ENCODE measurements around the gene STON1.
"Not testable (repeated sequence)": the region's sequence is repeated elsewhere in the genome, so short reads cannot be mapped to it uniquely, and the experiment has no call there.

Gene STON1

GRCh38 chr2:48541666-48542389 is 11.9 kb downstream of the STON1 start:
- Histone ChIP-seq H3K9ac (ENCODE audit: low read length in 5 of 5) (no peak overlapping the region), H3K27me3 (ENCODE audit: control insufficient read depth in 5 of 5, insufficient read depth in 4 of 5, low read length in 5 of 5) (no peaks in the 10 kb centered on the region), H3K9me3 (ENCODE audit: control insufficient read depth in 5 of 5, low read length in 5 of 5) (no peaks in the 10 kb centered on the region), H3K4me3 (ENCODE audit: low read depth in 1 of 5, low read length in 5 of 5) (no peak overlapping the region), H3K4me1 (ENCODE audit: control insufficient read depth in 5 of 5, insufficient read depth in 5 of 5, low read length in 5 of 5) (peaks cover 0 to 5% (median 4%) of the 10 kb centered on the region in 5 donors), H3K36me3 (ENCODE audit: control insufficient read depth in 5 of 5, insufficient read depth in 5 of 5, low read length in 5 of 5) (peaks cover 0 to 3% (median 0%) of the 10 kb centered on the region in 5 donors), H3K27ac (ENCODE audit: low read depth, low read length) (no peak overlapping the region)

- Histone ChIP-seq H3K4me3 (ENCODE audit: low read depth in 1 of 5, low read length in 5 of 5) (no peak overlapping the region), H3K4me1 (ENCODE audit: control insufficient read depth in 5 of 5, insufficient read depth in 5 of 5, low read length in 5 of 5) (peaks cover 0 to 12% (median 5%) of the 10 kb centered on the region in 5 donors), H3K27me3 (ENCODE audit: control insufficient read depth in 5 of 5, insufficient read depth in 4 of 5, low read length in 5 of 5) (no peaks in the 10 kb centered on the region), H3K9me3 (ENCODE audit: control insufficient read depth in 5 of 5, low read length in 5 of 5) (no peaks in the 10 kb centered on the region), H3K9ac (ENCODE audit: low read length in 5 of 5) (no peak overlapping the region), H3K36me3 (ENCODE audit: control insufficient read depth in 5 of 5, insufficient read depth in 5 of 5, low read length in 5 of 5) (peaks cover 0 to 3% (median 0%) of the 10 kb centered on the region in 5 donors), H3K27ac (ENCODE audit: low read depth, low read length) (no peak overlapping the region)
Observed at GRCh38 chr2:48543895-48544294, 13.9 kb downstream of the STON1 start.

- no peak overlapping the region for H3K9ac ChIP-seq (ENCODE audit: low read length in 5 of 5)
- H3K9me3 ChIP-seq (ENCODE audit: control insufficient read depth in 5 of 5, low read length in 5 of 5): no peaks in the 10 kb centered on the region
- H3K4me1 ChIP-seq (ENCODE audit: control insufficient read depth in 5 of 5, insufficient read depth in 5 of 5, low read length in 5 of 5): peaks cover 0 to 16% (median 5%) of the 10 kb centered on the region in 5 donors
- no peaks in the 10 kb centered on the region for H3K27me3 ChIP-seq (ENCODE audit: control insufficient read depth in 5 of 5, insufficient read depth in 4 of 5, low read length in 5 of 5)
- no peak overlapping the region for H3K4me3 ChIP-seq (ENCODE audit: low read depth in 1 of 5, low read length in 5 of 5)
- peaks cover 0 to 2% (median 0%) of the 10 kb centered on the region in 5 donors for H3K36me3 ChIP-seq (ENCODE audit: control insufficient read depth in 5 of 5, insufficient read depth in 5 of 5, low read length in 5 of 5)
- H3K27ac ChIP-seq (ENCODE audit: low read depth, low read length): no peak overlapping the region
Observed at GRCh38 chr2:48545244-48545643, 15.3 kb downstream of the STON1 start.

GRCh38 chr2:48548840-48549239 is 18.9 kb downstream of the STON1 start:
- Histone ChIP-seq H3K36me3 (ENCODE audit: control insufficient read depth in 5 of 5, insufficient read depth in 5 of 5, low read length in 5 of 5) (no peaks in the 10 kb centered on the region), H3K4me3 (ENCODE audit: low read depth in 1 of 5, low read length in 5 of 5) (no peak overlapping the region), H3K27me3 (ENCODE audit: control insufficient read depth in 5 of 5, insufficient read depth in 4 of 5, low read length in 5 of 5) (no peaks in the 10 kb centered on the region), H3K9ac (ENCODE audit: low read length in 5 of 5) (no peak overlapping the region), H3K9me3 (ENCODE audit: control insufficient read depth in 5 of 5, low read length in 5 of 5) (no peaks in the 10 kb centered on the region), H3K4me1 (ENCODE audit: control insufficient read depth in 5 of 5, insufficient read depth in 5 of 5, low read length in 5 of 5) (peaks cover 2 to 11% (median 2%) of the 10 kb centered on the region in 5 donors), H3K27ac (ENCODE audit: low read depth, low read length) (no peak overlapping the region)

- Histone ChIP-seq H3K9ac (ENCODE audit: low read length in 5 of 5) (no peak overlapping the region), H3K27me3 (ENCODE audit: control insufficient read depth in 5 of 5, insufficient read depth in 4 of 5, low read length in 5 of 5) (no peaks in the 10 kb centered on the region), H3K4me1 (ENCODE audit: control insufficient read depth in 5 of 5, insufficient read depth in 5 of 5, low read length in 5 of 5) (peaks cover 0 to 11% (median 2%) of the 10 kb centered on the region in 5 donors), H3K9me3 (ENCODE audit: control insufficient read depth in 5 of 5, low read length in 5 of 5) (no peaks in the 10 kb centered on the region), H3K36me3 (ENCODE audit: control insufficient read depth in 5 of 5, insufficient read depth in 5 of 5, low read length in 5 of 5) (no peaks in the 10 kb centered on the region), H3K4me3 (ENCODE audit: low read depth in 1 of 5, low read length in 5 of 5) (no peak overlapping the region), H3K27ac (ENCODE audit: low read depth, low read length) (no peak overlapping the region)
Observed at GRCh38 chr2:48549972-48550371, 20.0 kb downstream of the STON1 start.

GRCh38 chr2:48551548-48551947 is 21.6 kb downstream of the STON1 start:
- Histone ChIP-seq H3K27me3 (ENCODE audit: control insufficient read depth in 5 of 5, insufficient read depth in 4 of 5, low read length in 5 of 5) (no peaks in the 10 kb centered on the region), H3K27ac (ENCODE audit: low read depth, low read length) (no peak overlapping the region), H3K4me1 (ENCODE audit: control insufficient read depth in 5 of 5, insufficient read depth in 5 of 5, low read length in 5 of 5) (peaks cover 0 to 11% (median 2%) of the 10 kb centered on the region in 5 donors), H3K36me3 (ENCODE audit: control insufficient read depth in 5 of 5, insufficient read depth in 5 of 5, low read length in 5 of 5) (no peaks in the 10 kb centered on the region), H3K9me3 (ENCODE audit: control insufficient read depth in 5 of 5, low read length in 5 of 5) (no peaks in the 10 kb centered on the region), H3K4me3 (ENCODE audit: low read depth in 1 of 5, low read length in 5 of 5) (no peak overlapping the region), H3K9ac (ENCODE audit: low read length in 5 of 5) (no peak overlapping the region)

GRCh38 chr2:48555071-48555470 is 25.1 kb downstream of the STON1 start:
- H3K27ac ChIP-seq (ENCODE audit: low read depth, low read length); H3K9me3 ChIP-seq (ENCODE audit: control insufficient read depth in 5 of 5, low read length in 5 of 5); H3K4me3 ChIP-seq (ENCODE audit: low read depth in 1 of 5, low read length in 5 of 5); H3K36me3 ChIP-seq (ENCODE audit: control insufficient read depth in 5 of 5, insufficient read depth in 5 of 5, low read length in 5 of 5); H3K9ac ChIP-seq (ENCODE audit: low read length in 5 of 5); H3K27me3 ChIP-seq (ENCODE audit: control insufficient read depth in 5 of 5, insufficient read depth in 4 of 5, low read length in 5 of 5); H3K4me1 ChIP-seq (ENCODE audit: control insufficient read depth in 5 of 5, insufficient read depth in 5 of 5, low read length in 5 of 5): not testable (repeated sequence)

- Histone ChIP-seq H3K27ac (ENCODE audit: low read depth, low read length) (no peak overlapping the region), H3K4me1 (ENCODE audit: control insufficient read depth in 5 of 5, insufficient read depth in 5 of 5, low read length in 5 of 5) (no peaks in the 10 kb centered on the region), H3K9ac (ENCODE audit: low read length in 5 of 5) (no peak overlapping the region)
Observed at GRCh38 chr2:48558456-48558855, 28.5 kb downstream of the STON1 start.

GRCh38 chr2:48560546-48561209 is 30.7 kb downstream of the STON1 start:
- H3K9ac ChIP-seq (ENCODE audit: low read length in 5 of 5): no peak overlapping the region
- no peaks in the 10 kb centered on the region for H3K27me3 ChIP-seq (ENCODE audit: control insufficient read depth in 5 of 5, insufficient read depth in 4 of 5, low read length in 5 of 5)
- H3K27ac ChIP-seq (ENCODE audit: low read depth, low read length): no peak overlapping the region
- no peaks in the 10 kb centered on the region for H3K36me3 ChIP-seq (ENCODE audit: control insufficient read depth in 5 of 5, insufficient read depth in 5 of 5, low read length in 5 of 5)
- no peaks in the 10 kb centered on the region for H3K4me1 ChIP-seq (ENCODE audit: control insufficient read depth in 5 of 5, insufficient read depth in 5 of 5, low read length in 5 of 5)
- H3K9me3 ChIP-seq (ENCODE audit: control insufficient read depth in 5 of 5, low read length in 5 of 5): no peaks in the 10 kb centered on the region
- no peak overlapping the region for H3K4me3 ChIP-seq (ENCODE audit: low read depth in 1 of 5, low read length in 5 of 5)

More at GRCh38 chr2:48558456-48558855, 28.5 kb downstream of the STON1 start:
- no peak overlapping the region for H3K4me3 ChIP-seq (ENCODE audit: low read depth in 1 of 5, low read length in 5 of 5)
- no peaks in the 10 kb centered on the region for H3K9me3 ChIP-seq (ENCODE audit: control insufficient read depth in 5 of 5, low read length in 5 of 5)
- H3K27me3 ChIP-seq (ENCODE audit: control insufficient read depth in 5 of 5, insufficient read depth in 4 of 5, low read length in 5 of 5): no peaks in the 10 kb centered on the region
- no peaks in the 10 kb centered on the region for H3K36me3 ChIP-seq (ENCODE audit: control insufficient read depth in 5 of 5, insufficient read depth in 5 of 5, low read length in 5 of 5)

- H3K9me3 ChIP-seq (ENCODE audit: control insufficient read depth in 5 of 5, low read length in 5 of 5): no peaks in the 10 kb centered on the region
- H3K27ac ChIP-seq (ENCODE audit: low read depth, low read length): no peak overlapping the region
- no peak overlapping the region for H3K4me3 ChIP-seq (ENCODE audit: low read depth in 1 of 5, low read length in 5 of 5)
- H3K27me3 ChIP-seq (ENCODE audit: control insufficient read depth in 5 of 5, insufficient read depth in 4 of 5, low read length in 5 of 5): no peaks in the 10 kb centered on the region
- no peak overlapping the region for H3K9ac ChIP-seq (ENCODE audit: low read length in 5 of 5)
- H3K4me1 ChIP-seq (ENCODE audit: control insufficient read depth in 5 of 5, insufficient read depth in 5 of 5, low read length in 5 of 5): peaks cover 3 to 8% (median 4%) of the 10 kb centered on the region in 5 donors
- no peaks in the 10 kb centered on the region for H3K36me3 ChIP-seq (ENCODE audit: control insufficient read depth in 5 of 5, insufficient read depth in 5 of 5, low read length in 5 of 5)
Observed at GRCh38 chr2:48562281-48562680, 32.3 kb downstream of the STON1 start.
